Neural cell (in vitro differentiated cells): ENCODE data around the gene KCNAB2. TPM values are rescaled to one million over a fixed set of nuclear protein-coding genes. Genes with fewer than 3 reads are reported as not detected.

Experiments used
- H2AFZ ChIP-seq: fragments of 200-600, 300-800 bp; sonication (generic), shearing (Covaris generic); 2 replicates; pipeline ENCODE4 v1.6.0; 2014; ENCODE audit warnings: low read depth, mild to moderate bottlenecking, antibody characterized with exemption, low read length, moderate library complexity
- H3F3A ChIP-seq: fragments of 200-600 bp; shearing (Covaris generic); 2 replicates; pipeline ENCODE4 v1.6.1; 2016; ENCODE audit warnings: mild to moderate bottlenecking, moderate library complexity, mixed read lengths, antibody characterized with exemption, low read length; ENCODE audit not compliant: insufficient read depth, poor library complexity, severe bottlenecking
- H3K27ac ChIP-seq: fragments of 200-600, 300-800 bp; sonication (generic), shearing (Covaris generic); 2 replicates; pipeline ENCODE4 v1.5.1; 2014; ENCODE audit warnings: mild to moderate bottlenecking, low read length, moderate library complexity
- H3K27me3 ChIP-seq: fragments of 300-800, 200-600 bp; sonication (generic), shearing (Covaris generic); 2 replicates; pipeline ENCODE4 v1.6.0; 2014; ENCODE audit warnings: mild to moderate bottlenecking, low read depth, low read length, moderate library complexity; ENCODE audit not compliant: insufficient read depth
- H3K36me3 ChIP-seq: fragments of 300-800, 200-600 bp; sonication (generic), shearing (Covaris generic); 2 replicates; pipeline ENCODE4 v1.5.1; 2014; ENCODE audit warnings: mild to moderate bottlenecking, antibody characterized with exemption, low read length, moderate library complexity; ENCODE audit not compliant: insufficient read depth
- H3K4me2 ChIP-seq: fragments of 300-800, 200-600 bp; sonication (generic), shearing (Covaris generic); 2 replicates; pipeline ENCODE4 v1.6.0; 2014; ENCODE audit warnings: mild to moderate bottlenecking, low read length
- H3K4me3 ChIP-seq: fragments of 300-800, 200-600 bp; sonication (generic), shearing (Covaris generic); 2 replicates; pipeline ENCODE4 v1.5.1; 2014; ENCODE audit warnings: mild to moderate bottlenecking, low read length, moderate library complexity
- H3K79me2 ChIP-seq: fragments of 200-600 bp; shearing (Covaris generic); replicated peaks from 2 replicates; pipeline ENCODE4 v1.6.0; 2014; ENCODE audit warnings: mild to moderate bottlenecking, low read length, moderate library complexity; ENCODE audit not compliant: insufficient read depth
- H3K9ac ChIP-seq: fragments of 300-800, 200-600 bp; sonication (generic), shearing (Covaris generic); 2 replicates; pipeline ENCODE4 v1.6.1; 2016; ENCODE audit warnings: mild to moderate bottlenecking, low read length, mixed read lengths
- H3K9me2 ChIP-seq: fragments of 200-600 bp; shearing (Covaris generic); 2 replicates; pipeline ENCODE4 v1.6.1; 2016; ENCODE audit warnings: mild to moderate bottlenecking, low read length, mixed read lengths; ENCODE audit not compliant: insufficient read depth
- H3K9me3 ChIP-seq: fragments of 200-600, 300-800 bp; sonication (generic), shearing (Covaris generic); 2 replicates; pipeline ENCODE4 v1.6.1; 2016; ENCODE audit warnings: mild to moderate bottlenecking, mixed run types, low read length, moderate library complexity, mixed read lengths
- H4K20me1 ChIP-seq: fragments of 200-600 bp; shearing (Covaris generic); 2 replicates; pipeline ENCODE4 v1.6.1; 2016; ENCODE audit warnings: mild to moderate bottlenecking, mixed run types; ENCODE audit not compliant: insufficient read depth
- EP300 ChIP-seq: fragments of 450-650 bp; conservative IDR thresholded peaks from 2 replicates; pipeline ENCODE4 v1.6.1; 2014; ENCODE audit warnings: antibody characterized with exemption, mild to moderate bottlenecking, moderate library complexity; ENCODE audit not compliant: poor library complexity, severe bottlenecking
- EZH2 ChIP-seq: fragments of 200-600, 300-800 bp; shearing (Covaris generic), sonication (generic); IDR thresholded peaks from 2 replicates; pipeline ENCODE4 v1.6.1; 2014; ENCODE audit warnings: antibody characterized with exemption, low read length, borderline replicate concordance, mild to moderate bottlenecking; ENCODE audit not compliant: insufficient read depth, poor library complexity, severe bottlenecking
- MXI1 ChIP-seq: fragments of 450-650 bp; conservative IDR thresholded peaks from 2 replicates; pipeline ENCODE4 v1.6.1; 2014; ENCODE audit warnings: antibody characterized with exemption, mild to moderate bottlenecking; ENCODE audit not compliant: poor library complexity, severe bottlenecking
- POLR2AphosphoS5 ChIP-seq: IDR thresholded peaks from 2 replicates; pipeline ENCODE4 v1.6.1; 2012
- RAD21 ChIP-seq: fragments of 450-650 bp; conservative IDR thresholded peaks from 2 replicates; pipeline ENCODE4 v1.6.1; 2014; ENCODE audit warnings: antibody characterized with exemption, mild to moderate bottlenecking, moderate library complexity
- SMC3 ChIP-seq: fragments of 450-650 bp; conservative IDR thresholded peaks from 2 replicates; pipeline ENCODE4 v1.6.1; 2014; ENCODE audit warnings: antibody characterized with exemption, mild to moderate bottlenecking, moderate library complexity; ENCODE audit not compliant: poor library complexity
- TAF1 ChIP-seq: IDR thresholded peaks from 2 replicates; pipeline ENCODE4 v1.6.1; 2012; ENCODE audit warnings: low read depth
- polyA plus RNA-seq: library from polyadenylated mRNA; depleted of rRNA; stranded (reverse); fragments of >200 nt; gene quantifications from 2 replicates; pipeline ENCODE4 v1.2.3, GENCODE V29; 2014
- TF ChIP-seq, protein P1 (sequence below): fragments of 450-650 bp; IDR thresholded peaks from 2 replicates; pipeline ENCODE4 v1.5.1; 2014; ENCODE audit warnings: antibody characterized with exemption, mild to moderate bottlenecking, moderate library complexity; ENCODE audit not compliant: poor library complexity, severe bottlenecking
- TF ChIP-seq, protein P2 (sequence below): IDR thresholded peaks from 2 replicates; pipeline ENCODE4 v1.6.1; 2012; ENCODE audit warnings: borderline replicate concordance

KCNAB2 gene
- polyA plus RNA-seq, 1 donor from 2014 or later: 11.7 TPM

DNA sequence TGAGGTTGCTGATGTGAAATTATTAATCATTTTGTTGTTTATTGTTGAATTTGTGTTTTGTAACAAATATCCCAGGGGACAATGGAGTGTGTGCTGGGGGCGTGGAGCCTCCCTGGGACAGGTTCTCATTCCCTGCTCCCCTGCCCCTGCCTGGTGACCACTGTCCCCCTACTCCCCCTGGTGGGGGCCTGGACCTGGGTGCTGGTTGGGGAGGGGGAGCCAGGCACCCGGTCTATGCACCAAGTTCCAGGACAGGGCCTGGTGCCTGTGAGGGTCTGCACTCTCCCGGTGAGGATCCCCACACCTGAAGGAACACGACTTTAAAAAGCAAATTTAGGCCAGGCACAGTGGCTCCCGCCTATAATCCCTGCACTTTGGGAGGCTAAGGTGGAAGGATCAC lies 92.1 kb downstream of the KCNAB2 start:
- Histone ChIP-seq H3K9me2 (no peaks in the 10 kb centered on the region), H3K27ac (no peak overlapping the region)

DNA sequence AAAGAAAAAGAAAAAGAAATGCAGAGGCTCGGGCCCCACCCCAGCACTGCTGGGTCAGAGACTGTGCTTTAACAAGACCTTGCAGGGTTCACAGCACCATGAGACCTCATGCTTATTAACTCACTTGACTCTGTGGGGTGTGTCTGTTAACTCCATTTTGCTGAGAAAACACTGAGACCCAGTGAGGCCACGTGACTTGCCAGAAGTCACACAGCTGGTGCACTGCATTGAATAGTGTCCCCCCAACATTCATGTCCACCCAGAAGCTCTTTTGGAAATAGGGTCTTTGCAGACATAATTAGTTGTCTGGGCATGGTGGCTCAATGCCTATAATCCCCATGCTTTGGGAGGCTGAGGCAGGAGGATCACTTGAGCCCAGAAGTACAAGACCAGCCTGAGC lies 94.7 kb downstream of the KCNAB2 start:
- Histone ChIP-seq H3K4me2 (no peak overlapping the region), H3K4me3 (no peak overlapping the region), H3K9me2 (no peaks in the 10 kb centered on the region), H3K27me3 (no peaks in the 10 kb centered on the region), H3K36me3 (no peaks in the 10 kb centered on the region), H3K27ac (no peak overlapping the region), H2AFZ (no peak overlapping the region), H3F3A (no peaks in the 10 kb centered on the region), H3K9ac (no peak overlapping the region), H4K20me1 (no peaks in the 10 kb centered on the region), H3K79me2 (no peaks in the 10 kb centered on the region), H3K9me3 (no peaks in the 10 kb centered on the region)
- TF ChIP-seq, protein P1, sequence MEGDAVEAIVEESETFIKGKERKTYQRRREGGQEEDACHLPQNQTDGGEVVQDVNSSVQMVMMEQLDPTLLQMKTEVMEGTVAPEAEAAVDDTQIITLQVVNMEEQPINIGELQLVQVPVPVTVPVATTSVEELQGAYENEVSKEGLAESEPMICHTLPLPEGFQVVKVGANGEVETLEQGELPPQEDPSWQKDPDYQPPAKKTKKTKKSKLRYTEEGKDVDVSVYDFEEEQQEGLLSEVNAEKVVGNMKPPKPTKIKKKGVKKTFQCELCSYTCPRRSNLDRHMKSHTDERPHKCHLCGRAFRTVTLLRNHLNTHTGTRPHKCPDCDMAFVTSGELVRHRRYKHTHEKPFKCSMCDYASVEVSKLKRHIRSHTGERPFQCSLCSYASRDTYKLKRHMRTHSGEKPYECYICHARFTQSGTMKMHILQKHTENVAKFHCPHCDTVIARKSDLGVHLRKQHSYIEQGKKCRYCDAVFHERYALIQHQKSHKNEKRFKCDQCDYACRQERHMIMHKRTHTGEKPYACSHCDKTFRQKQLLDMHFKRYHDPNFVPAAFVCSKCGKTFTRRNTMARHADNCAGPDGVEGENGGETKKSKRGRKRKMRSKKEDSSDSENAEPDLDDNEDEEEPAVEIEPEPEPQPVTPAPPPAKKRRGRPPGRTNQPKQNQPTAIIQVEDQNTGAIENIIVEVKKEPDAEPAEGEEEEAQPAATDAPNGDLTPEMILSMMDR: no peak
- no peak for TF ChIP-seq MXI1
- no peak for TF ChIP-seq TAF1
- no peak for TF ChIP-seq SMC3

More for the DNA sequence above, 92.1 kb downstream of the KCNAB2 start:
- no peaks in the 10 kb centered on the region for H3K9me3 ChIP-seq
- no peaks in the 10 kb centered on the region for H3F3A ChIP-seq
- H2AFZ ChIP-seq: no peak overlapping the region
- TF ChIP-seq EZH2: no peak
- TF ChIP-seq EP300: no peak
- TF ChIP-seq, protein P2, sequence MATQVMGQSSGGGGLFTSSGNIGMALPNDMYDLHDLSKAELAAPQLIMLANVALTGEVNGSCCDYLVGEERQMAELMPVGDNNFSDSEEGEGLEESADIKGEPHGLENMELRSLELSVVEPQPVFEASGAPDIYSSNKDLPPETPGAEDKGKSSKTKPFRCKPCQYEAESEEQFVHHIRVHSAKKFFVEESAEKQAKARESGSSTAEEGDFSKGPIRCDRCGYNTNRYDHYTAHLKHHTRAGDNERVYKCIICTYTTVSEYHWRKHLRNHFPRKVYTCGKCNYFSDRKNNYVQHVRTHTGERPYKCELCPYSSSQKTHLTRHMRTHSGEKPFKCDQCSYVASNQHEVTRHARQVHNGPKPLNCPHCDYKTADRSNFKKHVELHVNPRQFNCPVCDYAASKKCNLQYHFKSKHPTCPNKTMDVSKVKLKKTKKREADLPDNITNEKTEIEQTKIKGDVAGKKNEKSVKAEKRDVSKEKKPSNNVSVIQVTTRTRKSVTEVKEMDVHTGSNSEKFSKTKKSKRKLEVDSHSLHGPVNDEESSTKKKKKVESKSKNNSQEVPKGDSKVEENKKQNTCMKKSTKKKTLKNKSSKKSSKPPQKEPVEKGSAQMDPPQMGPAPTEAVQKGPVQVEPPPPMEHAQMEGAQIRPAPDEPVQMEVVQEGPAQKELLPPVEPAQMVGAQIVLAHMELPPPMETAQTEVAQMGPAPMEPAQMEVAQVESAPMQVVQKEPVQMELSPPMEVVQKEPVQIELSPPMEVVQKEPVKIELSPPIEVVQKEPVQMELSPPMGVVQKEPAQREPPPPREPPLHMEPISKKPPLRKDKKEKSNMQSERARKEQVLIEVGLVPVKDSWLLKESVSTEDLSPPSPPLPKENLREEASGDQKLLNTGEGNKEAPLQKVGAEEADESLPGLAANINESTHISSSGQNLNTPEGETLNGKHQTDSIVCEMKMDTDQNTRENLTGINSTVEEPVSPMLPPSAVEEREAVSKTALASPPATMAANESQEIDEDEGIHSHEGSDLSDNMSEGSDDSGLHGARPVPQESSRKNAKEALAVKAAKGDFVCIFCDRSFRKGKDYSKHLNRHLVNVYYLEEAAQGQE: no peak
- TF ChIP-seq POLR2AphosphoS5: no peak
- TF ChIP-seq, protein P1: no peak
- TF ChIP-seq RAD21: no peak
- no peak for TF ChIP-seq MXI1
- no peak for TF ChIP-seq TAF1
- no peak for TF ChIP-seq SMC3
- H3K9ac ChIP-seq: no peak overlapping the region
- H3K36me3 ChIP-seq: no peaks in the 10 kb centered on the region
- no peaks in the 10 kb centered on the region for H4K20me1 ChIP-seq
- no peaks in the 10 kb centered on the region for H3K27me3 ChIP-seq
- no peaks in the 10 kb centered on the region for H3K79me2 ChIP-seq
- H3K4me3 ChIP-seq: no peak overlapping the region
- H3K4me2 ChIP-seq: no peak overlapping the region
